Left lung (tissue), 10 donors: ENCODE measurements around the gene RNASEH2B. TPM values are rescaled to one million over a fixed set of nuclear protein-coding genes. Genes with fewer than 3 reads are reported as not detected.

ENCODE experiments used
- ATAC-seq: fragments of 200-7000 bp; cut with Tn5 transposase; one replicate; pipeline ENCODE4 v1.9.1; 2020; ENCODE audit warnings: moderate library complexity
- DNase-seq, 4 donors: peaks; one replicate each; pipeline ENCODE4 v3.0.0-alpha.2; 2013 to 2020
- H3K27ac ChIP-seq, 2 donors: fragments of 200-600 bp; sonication (generic) in 1 of 2; one replicate each; pipeline versions ENCODE4 v1.5.0 to v1.8.0; 2020 to 2021
- H3K27me3 ChIP-seq, 2 donors: fragments of 200-600 bp; sonication (generic) in 1 of 2; one replicate each; pipeline versions ENCODE4 v1.5.0 to v1.8.0; 2020 to 2021
- H3K36me3 ChIP-seq, 2 donors: fragments of 200-600 bp; sonication (generic) in 1 of 2; one replicate each; pipeline versions ENCODE4 v1.5.0 to v1.8.0; 2020 to 2021
- H3K4me1 ChIP-seq, 2 donors: fragments of 200-600 bp; one replicate each; pipeline ENCODE4 v1.8.0; 2021
- H3K4me3 ChIP-seq, 2 donors: fragments of 200-600 bp; sonication (generic) in 1 of 2; one replicate each; pipeline versions ENCODE4 v1.5.0 to v1.8.0; 2020 to 2021; ENCODE audit warnings: mild to moderate bottlenecking in 1 of 2
- H3K9me3 ChIP-seq, 2 donors: fragments of 200-600 bp; sonication (generic) in 1 of 2; one replicate each; pipeline versions ENCODE4 v1.5.0 to v1.8.0; 2020 to 2021
- intact Hi-C, 2 donors: fragments of 100-400 bp; cut with DNase I; formaldehyde crosslinking; loops; one replicate each; pipeline versions ENCODE4 v1.11.2 to v1.14.2; 2022
- polyA plus RNA-seq, 6 donors: library from polyadenylated mRNA; unstranded; fragments of 120-200 nt; gene quantifications; one replicate each; pipeline ENCODE4 v1.2.1, GENCODE V29; 2013; ENCODE audit not compliant: insufficient read length in 6 of 6
- total RNA-seq, 2 donors: library from RNA; stranded (reverse); fragmentation: NEBNext Ultra II Directional; extraction: Animal tissue kit (Norgen Biotek cat#: 25700); gene quantifications; one replicate each; pipeline ENCODE4 v1.2.1, GENCODE V29; 2021
- TF ChIP-seq, protein P1 (sequence below), 2 donors: fragments of 200-600 bp; sonication (generic) in 1 of 2; IDR thresholded peaks; one replicate each; pipeline versions ENCODE4 v1.5.0 to v1.8.0; 2021; ENCODE audit warnings: antibody characterized with exemption in 2 of 2
- donor health status: DM: no; HTN: yes; CAD: no.
- donor health status: DM: no; HTN: no; CAD: no.

Gene RNASEH2B
- total and polyA plus RNA-seq, 8 donors: 39.6 to 73.3 (median 63.5) TPM

DNA sequence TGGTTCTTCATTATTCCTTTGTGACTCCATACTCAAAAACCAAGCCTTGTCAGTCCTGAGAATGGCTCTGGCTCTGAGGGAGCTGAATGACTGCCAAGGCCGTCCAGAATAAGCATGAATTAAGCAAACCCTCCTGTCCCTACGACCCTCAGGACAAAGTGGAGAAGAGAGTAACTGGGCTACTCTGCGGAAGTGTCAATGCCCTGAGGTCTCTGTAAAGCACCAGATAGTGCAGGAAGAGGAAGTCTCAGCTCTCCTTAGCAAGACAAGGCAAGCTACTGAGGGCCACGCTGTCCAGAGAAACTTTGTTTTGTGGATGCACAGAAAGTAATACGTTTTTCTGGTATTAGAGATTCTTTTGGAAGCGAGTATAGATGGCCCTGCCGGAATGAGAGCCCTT is 94.1 kb downstream of the RNASEH2B start:
- no peaks in the 10 kb centered on the region for H3K27me3 ChIP-seq
- no peak for DNase-seq
- no peak for ATAC-seq
- H3K36me3 ChIP-seq: no peaks in the 10 kb centered on the region
- intact Hi-C loops: no loop called here
- no peaks in the 10 kb centered on the region for H3K9me3 ChIP-seq
- H3K4me1 ChIP-seq: no peaks in the 10 kb centered on the region
- H3K27ac ChIP-seq: no peak overlapping the region
- no peak overlapping the region for H3K4me3 ChIP-seq
- TF ChIP-seq, protein P1, sequence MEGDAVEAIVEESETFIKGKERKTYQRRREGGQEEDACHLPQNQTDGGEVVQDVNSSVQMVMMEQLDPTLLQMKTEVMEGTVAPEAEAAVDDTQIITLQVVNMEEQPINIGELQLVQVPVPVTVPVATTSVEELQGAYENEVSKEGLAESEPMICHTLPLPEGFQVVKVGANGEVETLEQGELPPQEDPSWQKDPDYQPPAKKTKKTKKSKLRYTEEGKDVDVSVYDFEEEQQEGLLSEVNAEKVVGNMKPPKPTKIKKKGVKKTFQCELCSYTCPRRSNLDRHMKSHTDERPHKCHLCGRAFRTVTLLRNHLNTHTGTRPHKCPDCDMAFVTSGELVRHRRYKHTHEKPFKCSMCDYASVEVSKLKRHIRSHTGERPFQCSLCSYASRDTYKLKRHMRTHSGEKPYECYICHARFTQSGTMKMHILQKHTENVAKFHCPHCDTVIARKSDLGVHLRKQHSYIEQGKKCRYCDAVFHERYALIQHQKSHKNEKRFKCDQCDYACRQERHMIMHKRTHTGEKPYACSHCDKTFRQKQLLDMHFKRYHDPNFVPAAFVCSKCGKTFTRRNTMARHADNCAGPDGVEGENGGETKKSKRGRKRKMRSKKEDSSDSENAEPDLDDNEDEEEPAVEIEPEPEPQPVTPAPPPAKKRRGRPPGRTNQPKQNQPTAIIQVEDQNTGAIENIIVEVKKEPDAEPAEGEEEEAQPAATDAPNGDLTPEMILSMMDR (IDR thresholded peaks at IDR 0.05): no peak

DNA sequence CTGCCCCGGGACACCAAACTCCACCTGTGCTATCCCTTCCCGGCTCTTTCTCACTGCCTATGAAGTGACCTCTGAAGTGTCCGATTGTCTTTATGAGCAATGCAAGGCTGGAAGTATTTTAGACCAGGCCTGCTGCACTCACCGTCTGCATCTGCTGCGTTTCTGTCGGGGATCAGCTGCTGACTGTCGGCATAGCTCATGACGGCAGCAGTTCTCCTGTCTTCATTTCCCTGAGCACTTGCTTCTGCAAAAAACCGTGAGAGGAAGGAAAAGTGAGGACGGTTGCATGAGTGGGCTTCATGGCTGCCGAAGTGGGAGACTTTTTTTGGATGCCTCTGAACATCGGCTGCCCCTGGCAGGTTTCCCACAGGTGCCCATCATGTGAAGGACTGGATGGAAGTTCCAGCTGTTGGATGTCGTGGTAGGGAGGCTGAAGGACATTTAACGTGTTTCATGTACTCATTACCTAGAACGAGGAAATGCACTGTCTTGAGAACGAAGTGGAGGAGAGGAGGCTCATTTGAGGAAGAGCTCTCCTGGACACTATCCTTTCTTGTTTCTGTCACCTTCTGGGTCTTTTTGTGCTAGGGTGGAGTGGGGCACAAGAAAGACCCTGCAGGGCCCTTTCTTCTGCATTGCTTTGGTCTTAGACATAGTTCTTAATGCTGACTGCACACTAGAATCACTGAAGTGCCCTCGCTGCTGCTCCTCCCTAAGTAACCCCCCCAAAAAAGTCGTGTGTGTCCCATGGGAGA is 94.7 kb downstream of the RNASEH2B start:
- Histone ChIP-seq H3K27ac (no peak overlapping the region), H3K27me3 (no peaks in the 10 kb centered on the region), H3K4me1 (no peaks in the 10 kb centered on the region), H3K9me3 (no peaks in the 10 kb centered on the region), H3K4me3 (no peak overlapping the region), H3K36me3 (no peaks in the 10 kb centered on the region)
- intact Hi-C loops: no loop called here
- ATAC-seq (no peak), DNase-seq (no peak)
- TF ChIP-seq, protein P1 (IDR thresholded peaks at IDR 0.05): no peak

DNA sequence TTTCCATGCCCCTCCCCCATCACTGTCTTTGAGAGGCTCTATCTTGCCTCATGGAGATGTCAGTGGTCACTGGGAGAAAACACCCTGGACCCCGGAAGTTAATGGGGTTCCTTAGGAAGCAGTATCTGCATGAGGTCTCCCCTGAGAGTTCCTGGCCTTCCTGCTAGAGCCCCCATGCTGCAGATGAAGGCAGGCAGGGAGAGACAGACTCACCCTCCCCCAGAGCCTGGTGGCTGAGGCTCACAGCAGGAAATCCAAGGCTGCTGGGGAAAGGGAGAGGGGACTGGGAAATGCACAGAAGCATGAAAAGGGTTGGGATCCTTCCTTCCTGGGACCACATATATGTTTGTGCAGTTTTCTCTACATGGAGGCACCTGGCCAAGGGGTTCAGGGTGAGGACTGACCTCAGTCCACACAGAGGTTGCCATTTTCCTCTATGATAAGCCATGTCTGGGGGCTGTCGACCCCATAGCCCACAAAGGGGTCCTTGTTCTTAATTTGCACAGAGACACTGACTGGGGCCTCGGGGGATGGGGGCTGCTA is 95.4 kb downstream of the RNASEH2B start:
- intact Hi-C loops: no loop called here
- H3K36me3 ChIP-seq: no peaks in the 10 kb centered on the region
- H3K27me3 ChIP-seq: no peaks in the 10 kb centered on the region
- no peaks in the 10 kb centered on the region for H3K4me1 ChIP-seq
- ATAC-seq (no peak), DNase-seq (no peak)
- TF ChIP-seq, protein P1 (IDR thresholded peaks at IDR 0.05): no peak
- no peaks in the 10 kb centered on the region for H3K9me3 ChIP-seq
- H3K27ac ChIP-seq: no peak overlapping the region
- H3K4me3 ChIP-seq: no peak overlapping the region

- ATAC-seq (no peak), DNase-seq (no peak)
- Histone ChIP-seq H3K36me3 (no peaks in the 10 kb centered on the region), H3K9me3 (no peaks in the 10 kb centered on the region), H3K4me3 (no peak overlapping the region), H3K27ac (no peak overlapping the region), H3K27me3 (no peaks in the 10 kb centered on the region), H3K4me1 (no peaks in the 10 kb centered on the region)
- intact Hi-C loops: no loop called here
- TF ChIP-seq, protein P1 (IDR thresholded peaks at IDR 0.05): no peak
Observed at GRCh38 chr13:51005566-51005965, 96.0 kb downstream of the RNASEH2B start.

Other genes with a start within 250 kb of the RNASEH2B start
- gene DLEU7, start 66.1 kb upstream of the RNASEH2B start, total RNA-seq: 1 to 10 TPM in 1 of 2 donors, under 1 TPM in 1; 0.23 to 1.9 TPM
- under 1 TPM; 0.29 to 0.54 (median 0.39) TPM for gene DLEU7, start 66.1 kb upstream of the RNASEH2B start, polyA plus RNA-seq
- gene C13orf42, start 201.5 kb downstream of the RNASEH2B start, total RNA-seq: under 1 TPM in 1 of 2 donors, not detected in 1; 0.16 TPM
- gene C13orf42, start 201.5 kb downstream of the RNASEH2B start, polyA plus RNA-seq: under 1 TPM in 2 of 6 donors, not detected in 4; 0.14 to 0.19 TPM